Suprapubic skin (tissue), 4 donors: ENCODE measurements around the gene PTPRM. TPM values are rescaled to one million over a fixed set of nuclear protein-coding genes. Genes with fewer than 3 reads are reported as not detected.

Experiments used
- DNase-seq, 2 donors: peaks; one replicate each; pipeline ENCODE4 v3.0.0-alpha.2; 2019; ENCODE audit warnings: low spot score in 2 of 2
- H3K27ac ChIP-seq: fragments of 200-600 bp; sonication (generic); one replicate; pipeline ENCODE4 v1.5.1; 2019
- H3K27me3 ChIP-seq: fragments of 200-600 bp; sonication (generic); one replicate; pipeline ENCODE4 v1.5.1; 2019
- H3K36me3 ChIP-seq: fragments of 200-600 bp; sonication (generic); one replicate; pipeline ENCODE4 v1.5.1; 2019
- H3K4me1 ChIP-seq: fragments of 200-600 bp; sonication (generic); one replicate; pipeline ENCODE4 v1.5.1; 2019
- H3K4me3 ChIP-seq: fragments of 200-600 bp; sonication (generic); one replicate; pipeline ENCODE4 v1.5.1; 2019; ENCODE audit warnings: mild to moderate bottlenecking
- H3K9me3 ChIP-seq: fragments of 200-600 bp; sonication (generic); one replicate; pipeline ENCODE4 v1.5.1; 2019
- CTCF ChIP-seq, 2 donors: fragments of 200-600 bp in 1 of 2; fragments of 450-650 bp in 1 of 2; sonication (generic) in 1 of 2; IDR thresholded peaks; one replicate each; pipeline ENCODE4 v1.5.1; 2016 to 2019; ENCODE audit warnings: antibody characterized with exemption in 2 of 2, mild to moderate bottlenecking in 1 of 2, moderate library complexity in 1 of 2
- EP300 ChIP-seq: sonication (generic); formaldehyde crosslinking; IDR thresholded peaks from one replicate; pipeline ENCODE4 v1.6.1; 2017; ENCODE audit warnings: antibody characterized with exemption
- POLR2A ChIP-seq, 2 donors: fragments of 450-650 bp; IDR thresholded peaks; one replicate each; pipeline ENCODE4 v1.6.1; 2017; ENCODE audit warnings: antibody characterized with exemption in 2 of 2, mild to moderate bottlenecking in 2 of 2, moderate library complexity in 2 of 2
- POLR2AphosphoS5 ChIP-seq, 3 donors: sonication (generic); formaldehyde crosslinking; IDR thresholded peaks; one replicate each; pipeline ENCODE4 v1.6.1; 2017; ENCODE audit warnings: antibody characterized with exemption in 3 of 3
- WGBS: methylation state at CpG from one replicate; pipeline ENCODE4 v1.1.5; 2018; 5-methylcytosine and 5-hydroxymethylcytosine counted together
- total RNA-seq, 4 donors: library from RNA; depleted of rRNA; stranded (reverse); fragments of >200 nt; gene quantifications; one replicate each; pipeline ENCODE4 v1.1.0, GENCODE V29; 2016

PTPRM gene
- 10 to 100 TPM; 19.8 to 73.7 (median 40.0) TPM for total RNA-seq

- Histone ChIP-seq H3K4me3 (peak within 1 kb of the TSS; percentile 92), H3K36me3 (no peaks in the 10 kb centered on the region), H3K4me1 (peaks cover 31% of the 10 kb centered on the region), H3K9me3 (no peaks in the 10 kb centered on the region), H3K27me3 (peaks cover 12% of the 10 kb centered on the region), H3K27ac (peak within 1 kb of the TSS; percentile 96)
- WGBS = 1% methylated on average over 17 of the region's 139 CpGs
- DNase-seq = peak; percentile 93 to 95
- TF ChIP-seq POLR2A (IDR thresholded peaks at IDR 0.05) (peak in 1 of 2 donors; percentile 58), CTCF (IDR thresholded peaks at IDR 0.05) (peak; percentile 37 to 42), EP300 (no peak)
These were observed at the start of gene PTPRM for GRCh38 chr18:7566567-7567473. Gene PTPRM (plus strand): TSS chr18:7567316. CDS start chr18:7567819, 503 bp downstream.

- H3K27ac ChIP-seq = no peak overlapping the region
- no peak for DNase-seq
- TF ChIP-seq POLR2A (IDR thresholded peaks at IDR 0.05) (no peak), POLR2AphosphoS5 (IDR thresholded peaks at IDR 0.05) (no peak), CTCF (IDR thresholded peaks at IDR 0.05) (no peak), EP300 (no peak)
- no peaks in the 10 kb centered on the region for H3K27me3 ChIP-seq
- H3K4me3 ChIP-seq = no peak overlapping the region
- no peaks in the 10 kb centered on the region for H3K4me1 ChIP-seq
- 79% methylated on average over 4 of the region's 4 CpGs for WGBS
- no peaks in the 10 kb centered on the region for H3K9me3 ChIP-seq
- H3K36me3 ChIP-seq = no peaks in the 10 kb centered on the region
These were observed 49.3 kb upstream of the PTPRM start for GRCh38 chr18:7517852-7518251.

GRCh38 chr18:7520200-7520785, 46.8 kb upstream of the PTPRM start:
- WGBS = 84% methylated on average over 6 of the region's 6 CpGs
- Histone ChIP-seq H3K36me3 (no peaks in the 10 kb centered on the region), H3K4me1 (no peaks in the 10 kb centered on the region), H3K27me3 (no peaks in the 10 kb centered on the region), H3K27ac (no peak overlapping the region), H3K4me3 (no peak overlapping the region), H3K9me3 (no peaks in the 10 kb centered on the region)
- no peak for DNase-seq
- TF ChIP-seq POLR2AphosphoS5 (IDR thresholded peaks at IDR 0.05) (no peak), EP300 (no peak)

- H3K27ac ChIP-seq = no peak overlapping the region
- 79% methylated on average over 8 of the region's 8 CpGs for WGBS
- no peaks in the 10 kb centered on the region for H3K9me3 ChIP-seq
- H3K36me3 ChIP-seq = no peaks in the 10 kb centered on the region
- H3K27me3 ChIP-seq = no peaks in the 10 kb centered on the region
- no peak for TF ChIP-seq POLR2AphosphoS5 (IDR thresholded peaks at IDR 0.05)
- no peak for TF ChIP-seq EP300
- no peak overlapping the region for H3K4me3 ChIP-seq
- DNase-seq = no peak
- H3K4me1 ChIP-seq = no peaks in the 10 kb centered on the region
These were observed 45.8 kb upstream of the PTPRM start for GRCh38 chr18:7521226-7521856.

GRCh38 chr18:7523772-7524171, 43.3 kb upstream of the PTPRM start:
- H3K27ac ChIP-seq = no peak overlapping the region
- no peaks in the 10 kb centered on the region for H3K36me3 ChIP-seq
- H3K4me3 ChIP-seq = no peak overlapping the region
- no peaks in the 10 kb centered on the region for H3K4me1 ChIP-seq
- no peaks in the 10 kb centered on the region for H3K9me3 ChIP-seq
- no peak for TF ChIP-seq EP300
- TF ChIP-seq POLR2AphosphoS5 (IDR thresholded peaks at IDR 0.05) = no peak
- TF ChIP-seq CTCF (IDR thresholded peaks at IDR 0.05) = no peak
- TF ChIP-seq POLR2A (IDR thresholded peaks at IDR 0.05) = no peak
- WGBS = 89% methylated on average over 3 of the region's 3 CpGs
- no peaks in the 10 kb centered on the region for H3K27me3 ChIP-seq
- DNase-seq = no peak

- H3K27me3 ChIP-seq = no peaks in the 10 kb centered on the region
- WGBS = 42% methylated on average over 2 of the region's 2 CpGs
- no peak overlapping the region for H3K27ac ChIP-seq
- DNase-seq = no peak
- H3K9me3 ChIP-seq = no peaks in the 10 kb centered on the region
- no peak for TF ChIP-seq EP300
- TF ChIP-seq CTCF (IDR thresholded peaks at IDR 0.05) = no peak
- TF ChIP-seq POLR2AphosphoS5 (IDR thresholded peaks at IDR 0.05) = no peak
- TF ChIP-seq POLR2A (IDR thresholded peaks at IDR 0.05) = no peak
- no peaks in the 10 kb centered on the region for H3K36me3 ChIP-seq
- no peaks in the 10 kb centered on the region for H3K4me1 ChIP-seq
- H3K4me3 ChIP-seq = no peak overlapping the region
These were observed 42.3 kb upstream of the PTPRM start for GRCh38 chr18:7524786-7525185.
